ENCODE results near the gene STK39.

- TF ChIP-seq, protein P1, sequence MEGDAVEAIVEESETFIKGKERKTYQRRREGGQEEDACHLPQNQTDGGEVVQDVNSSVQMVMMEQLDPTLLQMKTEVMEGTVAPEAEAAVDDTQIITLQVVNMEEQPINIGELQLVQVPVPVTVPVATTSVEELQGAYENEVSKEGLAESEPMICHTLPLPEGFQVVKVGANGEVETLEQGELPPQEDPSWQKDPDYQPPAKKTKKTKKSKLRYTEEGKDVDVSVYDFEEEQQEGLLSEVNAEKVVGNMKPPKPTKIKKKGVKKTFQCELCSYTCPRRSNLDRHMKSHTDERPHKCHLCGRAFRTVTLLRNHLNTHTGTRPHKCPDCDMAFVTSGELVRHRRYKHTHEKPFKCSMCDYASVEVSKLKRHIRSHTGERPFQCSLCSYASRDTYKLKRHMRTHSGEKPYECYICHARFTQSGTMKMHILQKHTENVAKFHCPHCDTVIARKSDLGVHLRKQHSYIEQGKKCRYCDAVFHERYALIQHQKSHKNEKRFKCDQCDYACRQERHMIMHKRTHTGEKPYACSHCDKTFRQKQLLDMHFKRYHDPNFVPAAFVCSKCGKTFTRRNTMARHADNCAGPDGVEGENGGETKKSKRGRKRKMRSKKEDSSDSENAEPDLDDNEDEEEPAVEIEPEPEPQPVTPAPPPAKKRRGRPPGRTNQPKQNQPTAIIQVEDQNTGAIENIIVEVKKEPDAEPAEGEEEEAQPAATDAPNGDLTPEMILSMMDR (IDR thresholded peaks at IDR 0.05; ENCODE audit: borderline replicate concordance, extremely low read depth, low read length, poor library complexity, severe bottlenecking) = no peak
- TF ChIP-seq EZH2 (IDR thresholded peaks at IDR 0.05; ENCODE audit: borderline replicate concordance, low read depth, low read length, severe bottlenecking) = no peak
Observed at GRCh38 chr2:168076731-168077130, 170.7 kb downstream of the STK39 start.
